ENCODE data around the gene WWOX.

DNA sequence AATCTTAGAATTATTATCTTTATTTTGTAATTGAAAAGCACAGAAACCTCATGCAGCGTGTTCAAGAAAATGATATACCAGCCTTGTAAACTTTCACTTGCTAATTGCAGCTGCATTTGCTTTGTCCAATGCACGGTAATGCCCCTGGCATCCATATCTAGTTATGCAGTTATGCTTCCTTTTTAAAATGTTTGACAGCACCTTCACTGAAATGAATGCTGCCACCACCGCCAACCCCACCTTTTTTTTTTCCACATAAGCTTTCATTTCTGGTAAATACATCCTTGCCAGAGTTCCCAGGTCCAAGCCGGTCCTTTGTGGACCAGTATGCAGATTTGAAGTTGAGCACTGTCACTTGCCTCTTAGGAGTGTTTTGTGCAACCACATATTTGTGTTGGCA, 338.8 kb downstream of the WWOX start:
- TF ChIP-seq, protein P1, sequence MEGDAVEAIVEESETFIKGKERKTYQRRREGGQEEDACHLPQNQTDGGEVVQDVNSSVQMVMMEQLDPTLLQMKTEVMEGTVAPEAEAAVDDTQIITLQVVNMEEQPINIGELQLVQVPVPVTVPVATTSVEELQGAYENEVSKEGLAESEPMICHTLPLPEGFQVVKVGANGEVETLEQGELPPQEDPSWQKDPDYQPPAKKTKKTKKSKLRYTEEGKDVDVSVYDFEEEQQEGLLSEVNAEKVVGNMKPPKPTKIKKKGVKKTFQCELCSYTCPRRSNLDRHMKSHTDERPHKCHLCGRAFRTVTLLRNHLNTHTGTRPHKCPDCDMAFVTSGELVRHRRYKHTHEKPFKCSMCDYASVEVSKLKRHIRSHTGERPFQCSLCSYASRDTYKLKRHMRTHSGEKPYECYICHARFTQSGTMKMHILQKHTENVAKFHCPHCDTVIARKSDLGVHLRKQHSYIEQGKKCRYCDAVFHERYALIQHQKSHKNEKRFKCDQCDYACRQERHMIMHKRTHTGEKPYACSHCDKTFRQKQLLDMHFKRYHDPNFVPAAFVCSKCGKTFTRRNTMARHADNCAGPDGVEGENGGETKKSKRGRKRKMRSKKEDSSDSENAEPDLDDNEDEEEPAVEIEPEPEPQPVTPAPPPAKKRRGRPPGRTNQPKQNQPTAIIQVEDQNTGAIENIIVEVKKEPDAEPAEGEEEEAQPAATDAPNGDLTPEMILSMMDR (IDR thresholded peaks at IDR 0.05; ENCODE audit: poor library complexity, severe bottlenecking): no peak
- TF ChIP-seq, protein P2, sequence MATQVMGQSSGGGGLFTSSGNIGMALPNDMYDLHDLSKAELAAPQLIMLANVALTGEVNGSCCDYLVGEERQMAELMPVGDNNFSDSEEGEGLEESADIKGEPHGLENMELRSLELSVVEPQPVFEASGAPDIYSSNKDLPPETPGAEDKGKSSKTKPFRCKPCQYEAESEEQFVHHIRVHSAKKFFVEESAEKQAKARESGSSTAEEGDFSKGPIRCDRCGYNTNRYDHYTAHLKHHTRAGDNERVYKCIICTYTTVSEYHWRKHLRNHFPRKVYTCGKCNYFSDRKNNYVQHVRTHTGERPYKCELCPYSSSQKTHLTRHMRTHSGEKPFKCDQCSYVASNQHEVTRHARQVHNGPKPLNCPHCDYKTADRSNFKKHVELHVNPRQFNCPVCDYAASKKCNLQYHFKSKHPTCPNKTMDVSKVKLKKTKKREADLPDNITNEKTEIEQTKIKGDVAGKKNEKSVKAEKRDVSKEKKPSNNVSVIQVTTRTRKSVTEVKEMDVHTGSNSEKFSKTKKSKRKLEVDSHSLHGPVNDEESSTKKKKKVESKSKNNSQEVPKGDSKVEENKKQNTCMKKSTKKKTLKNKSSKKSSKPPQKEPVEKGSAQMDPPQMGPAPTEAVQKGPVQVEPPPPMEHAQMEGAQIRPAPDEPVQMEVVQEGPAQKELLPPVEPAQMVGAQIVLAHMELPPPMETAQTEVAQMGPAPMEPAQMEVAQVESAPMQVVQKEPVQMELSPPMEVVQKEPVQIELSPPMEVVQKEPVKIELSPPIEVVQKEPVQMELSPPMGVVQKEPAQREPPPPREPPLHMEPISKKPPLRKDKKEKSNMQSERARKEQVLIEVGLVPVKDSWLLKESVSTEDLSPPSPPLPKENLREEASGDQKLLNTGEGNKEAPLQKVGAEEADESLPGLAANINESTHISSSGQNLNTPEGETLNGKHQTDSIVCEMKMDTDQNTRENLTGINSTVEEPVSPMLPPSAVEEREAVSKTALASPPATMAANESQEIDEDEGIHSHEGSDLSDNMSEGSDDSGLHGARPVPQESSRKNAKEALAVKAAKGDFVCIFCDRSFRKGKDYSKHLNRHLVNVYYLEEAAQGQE (IDR thresholded peaks at IDR 0.05; ENCODE audit: borderline replicate concordance): no peak
- no peak for TF ChIP-seq MXI1 (conservative IDR thresholded peaks at IDR 0.05; ENCODE audit: poor library complexity, severe bottlenecking)
- TF ChIP-seq POLR2AphosphoS5 (IDR thresholded peaks at IDR 0.05): no peak
- TF ChIP-seq EP300 (conservative IDR thresholded peaks at IDR 0.05; ENCODE audit: poor library complexity, severe bottlenecking): no peak
- TF ChIP-seq EZH2 (IDR thresholded peaks at IDR 0.05; ENCODE audit: borderline replicate concordance, insufficient read depth, low read length, poor library complexity, severe bottlenecking): no peak
- no peak for TF ChIP-seq TAF1 (IDR thresholded peaks at IDR 0.05; ENCODE audit: low read depth)

Measured in neural cell (in vitro differentiated cells).